ENCODE measurements around the gene KLK12. TPM values are rescaled to one million over a fixed set of nuclear protein-coding genes. Genes with fewer than 3 reads are reported as not detected.

Gene KLK12
- total and polyA plus RNA-seq, 4 experiments from 2014 or later, result not detected

GRCh38 chr19:51047031-51047335 is 12.2 kb upstream of the KLK12 start:
- H3K9me3 ChIP-seq (ENCODE audit: control insufficient read depth in 1 of 2, low read length in 2 of 2), result no peaks in the 10 kb centered on the region
- Mint-ChIP-seq H3K9me3 (peaks cover 0 to 11% (median 8%) of the 10 kb centered on the region in 8 donors), H3K27me3 (peaks cover 11 to 20% of the 10 kb centered on the region in 2 donors), H3K27ac (no peak overlapping the region), H3K4me1 (no peaks in the 10 kb centered on the region), H3K36me3 (no peaks in the 10 kb centered on the region), H3K4me3 (no peak overlapping the region)
- H3K36me3 ChIP-seq (ENCODE audit: insufficient read depth, low read length), result no peaks in the 10 kb centered on the region
- H3K27ac ChIP-seq (ENCODE audit: low read depth, low read length), result no peak overlapping the region
- intact Hi-C loops (cut with micrococcal nuclease), result no loop called here
- H3K27me3 ChIP-seq (ENCODE audit: insufficient read depth, low read length), result no peaks in the 10 kb centered on the region
- no peaks in the 10 kb centered on the region for H3K4me1 ChIP-seq (ENCODE audit: insufficient read depth, low read length)
- DNase-seq, result no peak
- H3K4me3 ChIP-seq (ENCODE audit: low read length in 2 of 2), result no peak overlapping the region
- CTCF ChIA-PET (ENCODE audit: partially characterized antibody), result no interaction called here
- POLR2A ChIA-PET (ENCODE audit: partially characterized antibody), result no interaction called here

- POLR2A ChIA-PET (ENCODE audit: partially characterized antibody), result no interaction called here
- no peaks in the 10 kb centered on the region for H3K36me3 Mint-ChIP-seq
- H3K27me3 Mint-ChIP-seq, result peaks cover 11 to 12% of the 10 kb centered on the region in 2 donors
- Histone ChIP-seq H3K4me3 (ENCODE audit: low read length in 2 of 2) (no peak overlapping the region), H3K36me3 (ENCODE audit: insufficient read depth, low read length) (no peaks in the 10 kb centered on the region), H3K27me3 (ENCODE audit: insufficient read depth, low read length) (no peaks in the 10 kb centered on the region), H3K4me1 (ENCODE audit: insufficient read depth, low read length) (no peaks in the 10 kb centered on the region), H3K27ac (ENCODE audit: low read depth, low read length) (no peak overlapping the region), H3K9me3 (ENCODE audit: control insufficient read depth in 1 of 2, low read length in 2 of 2) (no peaks in the 10 kb centered on the region)
- H3K9me3 Mint-ChIP-seq, result peaks cover 0 to 4% (median 3%) of the 10 kb centered on the region in 8 donors
- no peaks in the 10 kb centered on the region for H3K4me1 Mint-ChIP-seq
- intact Hi-C loops (cut with micrococcal nuclease), result no loop called here
- no peak overlapping the region for H3K4me3 Mint-ChIP-seq
- CTCF ChIA-PET (ENCODE audit: partially characterized antibody), result no interaction called here
- H3K27ac Mint-ChIP-seq, result no peak overlapping the region
- DNase-seq, result no peak
Measured at GRCh38 chr19:51044327-51044726, 9.5 kb upstream of the KLK12 start.

GRCh38 chr19:51043497-51043896 is 8.7 kb upstream of the KLK12 start:
- intact Hi-C loops (cut with micrococcal nuclease), result no loop called here
- H3K27me3 ChIP-seq (ENCODE audit: insufficient read depth, low read length), result no peaks in the 10 kb centered on the region
- no peaks in the 10 kb centered on the region for H3K4me1 ChIP-seq (ENCODE audit: insufficient read depth, low read length)
- no peaks in the 10 kb centered on the region for H3K36me3 Mint-ChIP-seq
- DNase-seq, result no peak
- H3K27ac Mint-ChIP-seq, result peak overlapping the region in 1 of 7 donors; percentile 81
- H3K27me3 Mint-ChIP-seq, result peaks cover 5 to 6% of the 10 kb centered on the region in 2 donors
- H3K9me3 ChIP-seq (ENCODE audit: control insufficient read depth in 1 of 2, low read length in 2 of 2), result no peaks in the 10 kb centered on the region
- H3K9me3 Mint-ChIP-seq, result no peaks in the 10 kb centered on the region
- ChIA-PET POLR2A (ENCODE audit: partially characterized antibody) (no interaction called here), CTCF (ENCODE audit: partially characterized antibody) (no interaction called here)
- no peak overlapping the region for H3K27ac ChIP-seq (ENCODE audit: low read depth, low read length)
- H3K4me3 Mint-ChIP-seq, result no peak overlapping the region
- H3K36me3 ChIP-seq (ENCODE audit: insufficient read depth, low read length), result no peaks in the 10 kb centered on the region
- no peaks in the 10 kb centered on the region for H3K4me1 Mint-ChIP-seq
- no peak overlapping the region for H3K4me3 ChIP-seq (ENCODE audit: low read length in 2 of 2)

- DNase-seq, result no peak
- Mint-ChIP-seq H3K4me1 (no peaks in the 10 kb centered on the region), H3K27me3 (no peaks in the 10 kb centered on the region), H3K4me3 (no peak overlapping the region), H3K27ac (no peak overlapping the region), H3K36me3 (no peaks in the 10 kb centered on the region), H3K9me3 (no peaks in the 10 kb centered on the region)
- H3K4me3 ChIP-seq (ENCODE audit: low read length in 2 of 2), result no peak overlapping the region
- no peak overlapping the region for H3K27ac ChIP-seq (ENCODE audit: low read depth, low read length)
- H3K4me1 ChIP-seq (ENCODE audit: insufficient read depth, low read length), result no peaks in the 10 kb centered on the region
- H3K27me3 ChIP-seq (ENCODE audit: insufficient read depth, low read length), result no peaks in the 10 kb centered on the region
- no peaks in the 10 kb centered on the region for H3K9me3 ChIP-seq (ENCODE audit: control insufficient read depth in 1 of 2, low read length in 2 of 2)
- intact Hi-C loops (cut with micrococcal nuclease), result no loop called here
- H3K36me3 ChIP-seq (ENCODE audit: insufficient read depth, low read length), result no peaks in the 10 kb centered on the region
- ChIA-PET POLR2A (ENCODE audit: partially characterized antibody) (no interaction called here), CTCF (ENCODE audit: partially characterized antibody) (interaction anchor here (1.1 to 1.5 kb wide), 2 partner anchors 19 to 57 kb away, joined by 3 read pairs; no protein-coding TSS in a partner anchor)
Measured at GRCh38 chr19:51040151-51040550, 5.3 kb upstream of the KLK12 start.

DNA sequence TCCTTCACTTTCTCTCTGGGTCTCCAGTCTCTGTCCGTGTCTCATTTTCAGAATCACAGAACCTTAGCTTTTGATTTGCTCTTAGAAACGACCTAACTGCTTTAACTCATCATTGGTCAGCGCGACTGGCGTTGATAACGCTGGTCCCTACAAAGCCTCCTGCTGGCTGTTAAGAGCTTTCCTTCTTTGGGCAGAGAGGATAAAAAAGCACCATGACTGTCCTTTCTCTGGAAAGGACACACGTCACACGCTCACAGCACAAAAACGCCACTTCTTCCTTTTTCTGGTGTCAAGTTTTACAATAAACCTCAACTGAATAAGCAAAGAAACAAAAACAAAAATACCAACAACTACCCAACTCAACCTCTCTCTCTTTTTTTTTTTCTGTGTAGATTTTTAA is 1.7 kb upstream of the KLK12 start:
- no peaks in the 10 kb centered on the region for H3K4me1 Mint-ChIP-seq
- no peaks in the 10 kb centered on the region for H3K9me3 Mint-ChIP-seq
- H3K27me3 Mint-ChIP-seq, result peaks cover 9% of the 10 kb centered on the region in 2 donors
- no peaks in the 10 kb centered on the region for H3K36me3 ChIP-seq (ENCODE audit: insufficient read depth, low read length)
- no peaks in the 10 kb centered on the region for H3K9me3 ChIP-seq (ENCODE audit: control insufficient read depth in 1 of 2, low read length in 2 of 2)
- no peak overlapping the region for H3K4me3 Mint-ChIP-seq
- CTCF ChIA-PET (ENCODE audit: partially characterized antibody), result no interaction called here
- H3K27ac ChIP-seq (ENCODE audit: low read depth, low read length), result no peak overlapping the region
- no peaks in the 10 kb centered on the region for H3K27me3 ChIP-seq (ENCODE audit: insufficient read depth, low read length)
- no peak overlapping the region for H3K27ac Mint-ChIP-seq
- POLR2A ChIA-PET (ENCODE audit: partially characterized antibody), result no interaction called here
- no peaks in the 10 kb centered on the region for H3K4me1 ChIP-seq (ENCODE audit: insufficient read depth, low read length)
- intact Hi-C loops (cut with micrococcal nuclease), result no loop called here
- no peak overlapping the region for H3K4me3 ChIP-seq (ENCODE audit: low read length in 2 of 2)
- H3K36me3 Mint-ChIP-seq, result no peaks in the 10 kb centered on the region
- DNase-seq, result no peak

GRCh38 chr19:51031880-51032225 is 2.9 kb downstream of the KLK12 start:
- no peak overlapping the region for H3K27ac ChIP-seq (ENCODE audit: low read depth, low read length)
- no peaks in the 10 kb centered on the region for H3K36me3 ChIP-seq (ENCODE audit: insufficient read depth, low read length)
- no peaks in the 10 kb centered on the region for H3K27me3 ChIP-seq (ENCODE audit: insufficient read depth, low read length)
- no peak overlapping the region for H3K4me3 ChIP-seq (ENCODE audit: low read length in 2 of 2)
- ChIA-PET CTCF (ENCODE audit: partially characterized antibody) (no interaction called here), POLR2A (ENCODE audit: partially characterized antibody) (no interaction called here)
- Mint-ChIP-seq H3K27ac (no peak overlapping the region), H3K27me3 (peaks cover 20 to 28% of the 10 kb centered on the region in 2 donors), H3K4me1 (peaks cover 0 to under 1% (median 0%) of the 10 kb centered on the region in 4 donors), H3K4me3 (no peak overlapping the region), H3K36me3 (no peaks in the 10 kb centered on the region), H3K9me3 (peaks cover 0 to 3% (median 0%) of the 10 kb centered on the region in 8 donors)
- H3K4me1 ChIP-seq (ENCODE audit: insufficient read depth, low read length), result no peaks in the 10 kb centered on the region
- H3K9me3 ChIP-seq (ENCODE audit: control insufficient read depth in 1 of 2, low read length in 2 of 2), result no peaks in the 10 kb centered on the region
- intact Hi-C loops (cut with micrococcal nuclease), result no loop called here
- no peak for DNase-seq

DNA sequence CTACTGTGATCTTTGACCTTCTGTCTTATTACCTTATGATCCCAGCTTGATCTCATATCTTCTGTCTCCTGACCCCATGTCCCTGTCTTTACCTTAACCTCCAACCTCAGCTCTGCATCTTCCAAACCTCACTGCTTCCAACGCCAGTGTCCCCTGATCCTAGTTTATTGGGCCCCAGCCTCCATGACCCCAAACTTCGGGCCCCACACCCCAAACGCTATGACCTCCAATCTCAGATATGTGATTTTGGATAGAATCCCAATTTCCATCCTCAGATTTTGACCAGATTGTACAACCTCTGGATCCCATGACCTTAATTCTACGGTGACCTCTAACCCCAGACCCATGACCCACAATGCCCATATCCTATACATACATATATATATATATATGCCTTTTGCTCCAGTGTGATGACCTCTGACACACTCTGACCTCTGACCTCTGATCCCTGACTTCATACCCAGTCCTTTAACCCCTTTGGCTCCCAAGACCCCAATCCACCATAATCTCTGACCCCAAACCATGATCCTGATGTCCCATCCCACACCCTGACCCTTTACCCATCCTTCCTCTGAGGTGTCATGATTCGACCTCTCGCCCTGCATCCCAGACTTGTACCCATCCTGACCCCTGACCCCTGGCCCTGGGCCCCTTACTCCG is 3.5 kb downstream of the KLK12 start:
- no peak overlapping the region for H3K27ac ChIP-seq (ENCODE audit: low read depth, low read length)
- CTCF ChIA-PET (ENCODE audit: partially characterized antibody), result no interaction called here
- H3K9me3 ChIP-seq (ENCODE audit: control insufficient read depth in 1 of 2, low read length in 2 of 2), result no peaks in the 10 kb centered on the region
- H3K36me3 ChIP-seq (ENCODE audit: insufficient read depth, low read length), result no peaks in the 10 kb centered on the region
- no peak overlapping the region for H3K4me3 ChIP-seq (ENCODE audit: low read length in 2 of 2)
- intact Hi-C loops (cut with micrococcal nuclease), result no loop called here
- peaks cover 23 to 31% of the 10 kb centered on the region in 2 donors for H3K27me3 Mint-ChIP-seq
- no peaks in the 10 kb centered on the region for H3K36me3 Mint-ChIP-seq
- DNase-seq, result no peak
- H3K27me3 ChIP-seq (ENCODE audit: insufficient read depth, low read length), result no peaks in the 10 kb centered on the region
- peaks cover 0 to 3% (median under 1%) of the 10 kb centered on the region in 4 donors for H3K4me1 Mint-ChIP-seq
- POLR2A ChIA-PET (ENCODE audit: partially characterized antibody), result no interaction called here
- H3K27ac Mint-ChIP-seq, result peak overlapping the region in 1 of 7 donors; percentile 48
- H3K4me1 ChIP-seq (ENCODE audit: insufficient read depth, low read length), result no peaks in the 10 kb centered on the region
- H3K4me3 Mint-ChIP-seq, result no peak overlapping the region
- peaks cover 0 to 4% (median 0%) of the 10 kb centered on the region in 8 donors for H3K9me3 Mint-ChIP-seq

DNA sequence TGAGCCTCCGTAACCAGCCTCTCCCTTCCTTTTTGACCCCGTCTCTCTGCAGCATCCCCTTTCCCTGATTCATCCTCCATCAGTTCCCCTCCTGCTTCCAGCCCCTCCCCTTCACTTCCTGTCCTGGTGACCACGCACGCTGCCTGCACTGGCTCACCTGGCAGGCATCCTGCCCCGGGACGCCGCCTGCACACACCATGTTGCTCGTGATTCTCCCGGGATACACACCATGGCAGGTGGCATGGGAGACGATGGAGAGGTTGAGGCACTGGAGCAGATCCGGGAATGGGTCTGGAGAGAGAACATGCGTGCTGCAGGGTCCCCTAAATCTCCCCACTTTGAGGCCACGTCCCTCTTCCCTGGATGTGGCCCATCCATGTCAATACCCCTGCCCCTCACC is 4.2 kb downstream of the KLK12 start:
- CTCF ChIA-PET (ENCODE audit: partially characterized antibody), result no interaction called here
- no peaks in the 10 kb centered on the region for H3K36me3 ChIP-seq (ENCODE audit: insufficient read depth, low read length)
- Mint-ChIP-seq H3K4me1 (peaks cover 0 to 3% (median under 1%) of the 10 kb centered on the region in 4 donors), H3K4me3 (no peak overlapping the region), H3K27me3 (peaks cover 23 to 31% of the 10 kb centered on the region in 2 donors), H3K27ac (no peak overlapping the region), H3K36me3 (no peaks in the 10 kb centered on the region), H3K9me3 (peaks cover 0 to 4% (median 0%) of the 10 kb centered on the region in 8 donors)
- POLR2A ChIA-PET (ENCODE audit: partially characterized antibody), result no interaction called here
- H3K27me3 ChIP-seq (ENCODE audit: insufficient read depth, low read length), result no peaks in the 10 kb centered on the region
- no peak overlapping the region for H3K27ac ChIP-seq (ENCODE audit: low read depth, low read length)
- intact Hi-C loops (cut with micrococcal nuclease), result no loop called here
- DNase-seq, result no peak
- no peaks in the 10 kb centered on the region for H3K4me1 ChIP-seq (ENCODE audit: insufficient read depth, low read length)
- H3K9me3 ChIP-seq (ENCODE audit: control insufficient read depth in 1 of 2, low read length in 2 of 2), result no peaks in the 10 kb centered on the region
- no peak overlapping the region for H3K4me3 ChIP-seq (ENCODE audit: low read length in 2 of 2)
